ENCODE results near the gene CTSD.
"Not testable (repeated sequence)": the region's sequence is repeated elsewhere in the genome, so short reads cannot be mapped to it uniquely, and the experiment has no call there.

Gene CTSD

DNA sequence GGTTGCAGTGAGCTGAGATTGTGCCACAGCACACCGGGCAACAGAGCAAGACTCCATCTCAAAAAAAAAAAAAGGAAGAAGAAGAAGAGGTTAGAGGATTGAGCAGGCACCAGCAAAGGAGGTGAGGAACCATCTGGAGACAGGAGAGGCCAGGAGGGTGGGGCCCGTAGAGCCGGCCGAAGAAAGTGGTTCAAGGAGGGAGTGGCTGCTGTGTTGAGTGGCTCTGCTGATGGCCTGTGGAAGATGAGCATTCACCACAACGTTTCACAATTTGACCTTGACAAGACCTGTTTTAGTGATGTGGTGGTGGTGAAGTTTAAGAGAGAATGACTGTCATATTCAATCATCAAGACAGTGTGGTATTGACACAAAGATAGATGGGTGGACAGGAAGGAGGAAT lies 6.8 kb upstream of the CTSD start:
- DNase-seq (ENCODE audit: low read depth, low spot score) = no peak

DNA sequence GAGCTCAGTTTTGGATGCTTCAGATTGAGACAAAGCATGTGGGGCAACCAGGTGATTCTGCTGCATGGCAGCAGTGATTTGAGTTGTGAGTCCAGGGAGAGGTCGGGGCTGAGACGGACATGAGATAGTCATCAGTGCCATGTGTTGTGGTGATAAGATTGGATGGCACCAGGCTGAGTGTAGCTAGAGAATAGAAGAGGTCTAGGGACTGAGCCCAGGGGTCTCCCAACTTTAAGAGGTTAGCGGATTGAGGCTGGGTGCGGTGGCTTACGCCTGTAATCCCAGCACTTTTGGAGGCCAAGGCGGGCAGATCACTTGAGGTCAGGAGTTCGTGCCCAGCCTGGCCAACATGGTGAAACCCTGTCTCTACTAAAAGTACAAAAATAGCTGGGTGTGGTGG lies 6.3 kb upstream of the CTSD start:
- DNase-seq (ENCODE audit: low read depth, low spot score) = no peak

DNA sequence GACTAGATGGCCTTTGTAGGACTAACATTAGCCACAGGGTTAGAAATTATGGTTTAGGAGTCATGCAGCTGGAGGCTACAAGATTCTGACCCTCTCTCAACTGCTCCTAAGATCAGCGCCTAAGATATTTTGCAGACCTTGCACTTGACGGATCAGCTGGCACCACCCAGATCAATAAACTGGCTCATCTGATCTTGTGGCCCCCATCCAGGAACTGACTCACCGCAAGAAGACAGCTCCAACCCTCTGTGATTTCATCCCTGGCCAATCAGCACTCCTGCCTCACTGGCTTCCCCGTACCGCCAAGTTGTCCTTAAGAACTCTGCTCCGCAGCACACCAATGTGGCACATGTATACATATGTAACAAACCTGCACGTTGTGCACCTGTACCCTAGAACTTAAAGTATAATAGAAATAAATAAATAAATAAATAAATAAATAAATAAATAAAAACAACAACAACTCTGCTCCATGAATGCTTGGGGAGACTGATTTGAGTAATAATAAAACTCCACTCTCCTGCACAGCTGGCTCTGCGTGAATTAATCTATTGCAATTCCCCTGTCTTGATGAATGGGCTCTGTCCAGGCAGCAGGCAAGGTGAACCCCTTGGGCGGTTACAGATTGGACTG lies 5.7 kb upstream of the CTSD start:
- not testable (repeated sequence) for DNase-seq (ENCODE audit: low read depth, low spot score)

DNA sequence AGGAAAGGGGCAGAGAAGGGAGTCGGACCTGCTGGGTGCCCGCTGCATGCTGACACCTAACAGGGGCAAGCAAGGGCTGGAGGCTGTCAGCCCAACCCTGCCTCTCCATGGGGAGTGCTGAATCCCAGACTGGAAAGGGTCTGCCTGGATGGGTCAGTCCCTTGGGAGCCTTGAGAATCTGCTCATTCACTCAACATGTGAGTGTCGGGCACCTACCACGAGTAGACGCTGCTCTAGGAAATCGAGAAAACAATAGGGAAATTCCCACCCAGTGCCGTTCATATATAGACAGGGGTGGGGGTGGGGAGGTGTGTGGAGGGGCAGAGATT lies 4.4 kb upstream of the CTSD start:
- DNase-seq (ENCODE audit: low read depth, low spot score) = no peak

DNA sequence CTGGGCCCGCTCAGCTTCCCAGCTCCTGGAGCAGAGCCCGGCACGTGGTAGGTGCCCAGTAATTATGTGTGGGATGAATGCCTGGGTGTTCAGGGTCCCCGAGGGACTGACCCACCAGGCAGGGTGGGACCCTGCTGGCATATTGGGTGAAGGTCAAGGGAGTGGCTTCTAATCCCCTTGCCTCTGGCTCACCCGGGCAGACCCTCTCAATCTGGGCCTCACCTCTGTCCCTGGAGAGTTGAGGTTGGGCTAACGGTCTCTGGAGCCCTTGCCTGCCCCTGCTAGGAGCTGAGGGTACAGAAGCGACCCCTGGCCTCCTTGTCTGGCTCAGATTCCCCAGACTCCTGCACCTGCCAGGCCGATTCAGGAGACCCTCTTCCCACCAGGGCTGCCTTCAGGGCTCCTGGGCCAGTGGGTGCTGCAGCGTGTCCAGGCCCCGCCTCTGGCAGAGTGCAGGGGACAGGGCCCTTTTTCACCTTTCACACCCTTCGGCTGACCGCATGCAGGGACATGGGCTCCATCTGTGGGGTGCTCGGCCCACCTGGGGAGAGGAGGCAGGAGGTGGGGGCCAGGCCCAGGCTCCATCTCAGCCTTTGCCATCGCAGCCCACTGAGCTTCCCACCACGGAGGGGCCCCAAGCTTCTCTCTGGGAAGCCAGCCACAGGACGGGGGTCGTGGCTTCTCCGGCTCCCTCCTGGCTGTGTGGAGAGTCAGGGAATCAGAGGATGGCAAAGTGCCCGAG lies 3.8 kb upstream of the CTSD start:
- DNase-seq (ENCODE audit: low read depth, low spot score) = no peak

DNA sequence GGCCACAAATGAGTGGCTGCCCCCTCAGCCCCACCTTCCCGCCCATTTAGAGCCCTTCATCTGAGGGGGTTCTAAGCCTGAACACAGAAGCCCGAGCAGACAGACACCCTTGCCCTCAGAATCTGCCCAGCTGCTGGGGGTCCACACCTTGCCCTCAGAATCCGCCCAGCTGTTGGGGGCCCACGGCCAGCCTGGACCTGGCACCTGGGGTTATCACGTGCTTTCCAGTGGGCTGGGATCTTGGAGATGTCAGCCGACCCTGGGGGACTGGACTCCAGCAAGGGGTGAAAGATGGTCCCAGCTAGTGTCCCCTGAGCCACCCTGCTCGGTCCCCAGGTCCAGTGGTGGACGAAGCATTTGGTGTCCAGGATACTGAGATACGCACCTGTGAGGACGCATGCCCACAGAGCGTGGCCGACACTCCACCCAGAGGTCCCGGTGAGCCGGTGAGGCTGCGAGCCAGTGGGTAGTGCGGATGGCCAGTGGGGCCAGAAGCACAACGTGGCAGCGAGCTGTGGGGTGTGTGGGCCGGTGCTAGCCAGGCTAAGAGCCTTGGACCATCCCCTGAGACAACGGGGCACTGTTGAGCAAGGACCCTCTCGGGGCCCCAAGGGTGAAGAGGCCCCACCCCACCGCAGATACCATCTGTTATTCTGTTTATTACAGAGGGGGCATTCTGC lies 3.1 kb upstream of the CTSD start:
- DNase-seq (ENCODE audit: low read depth, low spot score) = no peak

DNA sequence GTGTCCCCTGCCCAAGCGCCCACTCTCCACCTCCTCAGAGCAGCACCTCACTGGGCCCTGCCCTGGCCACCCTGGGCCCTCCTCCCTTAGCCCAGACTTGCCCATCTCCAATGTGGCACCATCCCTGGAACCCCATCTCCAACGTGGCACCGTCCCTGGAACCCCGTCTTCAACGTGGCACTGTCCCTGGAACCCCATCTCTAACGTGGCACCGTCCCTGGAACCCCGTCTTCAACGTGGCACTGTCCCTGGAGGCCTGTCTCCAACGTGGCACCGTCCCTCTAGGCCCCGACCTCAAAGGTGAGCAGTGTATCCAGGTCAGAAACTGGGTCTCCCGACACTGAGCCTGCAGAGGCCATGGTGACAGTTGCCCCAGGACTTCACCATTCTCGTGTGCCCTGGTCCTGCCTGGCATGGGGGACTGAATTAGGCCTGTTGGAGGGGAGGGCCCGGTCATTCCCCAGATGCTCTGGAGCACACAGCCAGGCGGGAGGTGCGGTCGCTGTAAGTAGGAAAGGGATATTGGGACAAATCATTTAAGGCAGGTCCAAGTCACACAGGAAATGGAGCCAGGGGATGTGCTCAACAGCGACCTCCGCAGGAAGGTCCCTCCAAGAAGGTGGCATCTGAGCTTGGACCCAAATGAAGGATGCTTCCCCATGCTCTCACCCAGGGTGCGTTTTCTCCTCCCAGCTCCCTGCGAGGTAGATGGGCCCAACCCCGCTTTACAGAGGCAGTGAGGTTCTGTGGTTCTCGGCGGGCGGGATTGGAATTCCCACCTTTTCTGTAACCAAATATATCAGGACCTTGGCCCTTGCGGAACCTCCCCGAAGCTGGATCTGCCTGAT lies 2.4 kb upstream of the CTSD start:
- no peak for DNase-seq (ENCODE audit: low read depth, low spot score)

DNA sequence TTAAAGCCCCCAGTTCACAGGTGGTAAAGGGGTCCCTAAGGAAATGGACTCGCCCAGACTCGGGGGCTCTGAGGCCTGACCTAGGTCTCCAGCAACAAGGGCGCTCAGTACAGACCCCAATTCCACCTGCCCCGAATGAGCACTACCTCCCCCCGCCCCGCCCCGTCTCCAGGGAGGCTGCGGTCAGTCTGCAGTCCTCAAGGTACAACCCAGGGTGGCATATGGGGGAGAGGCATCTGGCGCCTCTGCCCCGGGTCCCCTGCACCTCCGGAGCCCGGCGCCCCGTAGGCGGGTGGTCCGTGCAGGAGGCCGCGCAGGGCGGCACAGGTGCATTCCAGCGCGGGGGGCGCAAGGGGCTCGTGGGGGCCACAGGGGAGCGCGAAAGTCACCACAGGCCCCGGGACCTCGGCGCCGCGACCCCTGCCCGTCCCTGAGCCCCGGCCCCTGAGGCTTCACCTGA lies 361 bp downstream of the CTSD start:
- DNase-seq (ENCODE audit: low read depth, low spot score) = no peak

DNA sequence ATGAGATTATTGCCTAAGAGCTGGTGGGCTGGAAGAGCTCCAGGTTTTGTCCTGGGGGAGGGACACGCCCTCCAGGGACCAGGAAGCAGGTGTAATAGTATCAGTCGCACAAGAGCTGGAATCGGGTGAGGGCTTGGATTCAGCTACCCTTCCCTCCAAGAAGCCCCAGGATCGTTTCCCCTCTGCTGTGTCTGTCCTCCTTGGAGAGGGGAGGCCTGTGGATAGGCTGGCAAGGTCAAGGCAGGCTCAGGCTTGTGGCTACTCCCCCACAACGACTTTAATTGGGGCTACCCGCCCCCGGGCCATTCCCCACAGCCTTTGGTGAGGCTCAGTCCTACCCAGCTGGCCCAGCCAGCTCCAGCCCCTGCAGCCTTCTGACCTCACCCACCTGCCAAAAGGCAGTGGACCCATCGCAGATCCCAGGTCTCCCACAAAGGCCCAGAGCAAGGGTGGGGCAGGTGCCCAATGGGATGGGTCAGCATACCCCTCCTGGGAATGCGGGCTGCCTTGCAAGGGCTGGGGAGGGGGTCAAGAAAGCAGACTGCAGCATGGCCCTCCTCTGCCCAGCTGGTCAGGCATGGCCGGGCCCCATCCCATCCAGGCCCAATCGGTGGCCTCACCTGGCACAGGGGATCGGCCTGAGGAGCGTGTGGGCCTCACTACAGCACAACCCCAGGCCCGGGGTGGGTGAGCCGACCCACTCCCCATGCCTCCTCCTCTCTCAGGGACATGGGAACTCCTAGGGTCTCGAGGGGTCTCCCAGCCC lies 1.0 kb downstream of the CTSD start:
- DNase-seq (ENCODE audit: low read depth, low spot score) = no peak

DNA sequence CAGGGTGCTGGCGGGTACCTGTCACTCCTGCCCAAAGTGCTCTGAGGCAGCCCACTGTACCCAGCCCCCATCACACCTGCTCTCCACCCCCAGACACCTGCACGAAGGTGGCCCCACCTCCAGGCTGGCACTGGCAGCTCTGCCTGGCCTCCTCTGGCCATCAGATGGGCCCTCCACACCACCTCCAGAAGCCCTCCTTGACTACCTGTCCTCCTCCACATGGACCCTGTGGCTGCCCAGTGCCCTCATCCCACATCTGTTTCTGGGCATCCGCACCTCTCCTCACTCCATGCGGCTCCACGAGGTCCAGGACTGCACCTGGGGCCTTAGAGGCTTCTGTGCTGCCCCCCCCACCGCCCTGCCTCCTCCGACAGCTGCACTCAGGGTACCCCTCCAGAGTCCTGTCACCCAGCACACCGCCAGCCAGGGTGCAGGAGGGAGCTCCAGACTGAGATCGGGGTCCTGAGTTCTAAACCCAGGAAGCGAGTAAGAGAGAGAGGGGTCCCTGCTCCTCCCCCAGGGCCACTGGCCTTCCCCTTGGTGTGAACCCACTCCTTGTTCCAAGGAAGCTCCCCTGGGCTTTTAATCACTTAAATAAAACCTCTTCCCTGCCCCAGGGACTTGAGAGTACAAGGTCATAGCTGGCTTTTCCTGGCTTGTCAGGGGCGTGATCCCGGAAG lies 1.7 kb downstream of the CTSD start:
- no peak for DNase-seq (ENCODE audit: low read depth, low spot score)

DNA sequence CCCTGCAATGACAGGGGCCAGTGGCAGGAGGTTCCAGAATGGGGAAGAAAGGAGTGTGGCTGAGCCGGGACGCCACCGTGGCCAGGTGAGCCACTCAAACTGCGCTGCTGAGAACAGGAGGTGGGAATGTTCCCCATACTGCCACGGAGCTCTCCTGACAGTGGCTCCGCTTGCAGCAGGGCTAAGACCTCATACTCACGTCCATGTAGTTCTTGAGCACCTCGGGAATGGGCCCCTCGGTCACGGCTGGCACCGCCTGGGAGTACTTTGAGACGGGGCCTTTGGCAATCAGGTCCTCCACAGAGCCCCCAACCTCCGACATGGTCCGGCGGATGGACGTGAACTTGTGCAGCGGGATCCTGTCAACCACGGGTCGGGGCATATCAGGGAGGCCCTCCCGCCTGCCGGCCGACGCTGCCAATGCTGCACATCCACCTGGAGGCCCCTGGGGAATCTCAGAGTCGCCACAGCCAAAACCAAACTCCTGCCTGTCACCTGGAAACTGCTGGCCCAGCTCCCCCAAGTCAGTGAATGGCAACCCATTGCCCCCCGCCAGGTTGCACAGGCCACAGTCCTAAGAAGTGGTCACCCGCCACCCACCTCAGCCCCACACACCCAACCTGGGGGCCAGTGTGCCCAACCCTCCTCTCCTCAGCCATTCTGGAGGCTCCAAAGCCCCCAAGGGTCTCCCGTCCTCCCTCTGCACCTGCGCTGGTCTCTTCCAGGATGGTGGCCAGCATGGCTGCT lies 2.4 kb downstream of the CTSD start:
- no peak for DNase-seq (ENCODE audit: low read depth, low spot score)

DNA sequence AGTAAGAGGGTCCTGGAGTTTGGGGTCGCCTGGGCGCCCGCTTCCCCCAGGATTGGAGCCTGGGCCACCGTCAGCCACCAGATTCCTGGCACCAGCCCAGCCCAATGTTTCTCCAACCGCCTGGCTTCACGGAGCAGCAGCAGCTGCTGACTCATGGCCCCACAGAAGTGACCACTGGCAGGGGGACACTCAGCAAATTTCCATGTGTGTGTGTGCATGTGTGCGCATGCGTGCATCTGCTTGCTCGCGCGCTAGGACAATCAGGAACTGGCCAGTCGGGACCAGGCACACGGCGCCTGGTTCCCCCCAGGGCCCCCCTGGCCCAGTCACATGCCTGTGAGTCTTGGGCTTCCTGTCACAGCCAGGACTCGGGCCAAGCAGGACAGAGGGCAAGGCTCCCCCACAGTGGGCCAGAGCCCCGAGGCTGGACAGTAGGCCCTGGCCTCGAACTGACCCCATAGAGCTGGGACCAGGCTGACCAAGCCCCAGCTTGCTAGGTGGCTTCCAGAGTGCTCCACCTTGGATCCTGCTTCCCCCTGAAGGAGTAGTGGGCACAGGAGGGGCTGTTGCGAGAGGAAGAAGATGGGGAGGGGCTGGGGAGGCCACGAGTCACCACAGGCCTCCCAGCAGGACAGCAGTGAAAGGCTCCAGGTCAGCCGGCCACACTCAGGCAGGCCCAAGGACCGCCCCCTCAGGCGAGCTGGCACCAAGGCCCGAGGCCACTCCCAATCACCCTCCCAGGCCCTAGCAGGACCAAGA lies 3.2 kb downstream of the CTSD start:
- DNase-seq (ENCODE audit: low read depth, low spot score) = no peak

DNA sequence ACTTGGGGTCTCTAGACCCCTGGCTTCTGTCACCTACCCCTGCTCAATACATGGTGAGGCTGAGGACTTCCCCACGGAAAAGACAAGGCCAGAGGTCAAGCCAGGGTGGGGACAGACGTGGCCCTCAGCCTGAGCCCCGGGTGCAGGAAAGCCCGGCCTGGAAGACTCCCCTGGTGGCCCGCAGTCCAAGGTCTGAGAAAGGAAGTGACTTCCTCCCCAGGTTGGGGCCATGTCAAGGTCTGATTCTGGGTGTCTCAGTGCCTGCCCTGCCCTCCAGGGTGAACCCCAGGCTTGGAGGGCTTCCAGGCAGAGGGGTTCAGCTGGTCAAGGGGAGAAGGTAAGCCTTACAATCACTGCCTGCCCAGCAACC lies 3.9 kb downstream of the CTSD start:
- DNase-seq (ENCODE audit: low read depth, low spot score) = no peak

DNA sequence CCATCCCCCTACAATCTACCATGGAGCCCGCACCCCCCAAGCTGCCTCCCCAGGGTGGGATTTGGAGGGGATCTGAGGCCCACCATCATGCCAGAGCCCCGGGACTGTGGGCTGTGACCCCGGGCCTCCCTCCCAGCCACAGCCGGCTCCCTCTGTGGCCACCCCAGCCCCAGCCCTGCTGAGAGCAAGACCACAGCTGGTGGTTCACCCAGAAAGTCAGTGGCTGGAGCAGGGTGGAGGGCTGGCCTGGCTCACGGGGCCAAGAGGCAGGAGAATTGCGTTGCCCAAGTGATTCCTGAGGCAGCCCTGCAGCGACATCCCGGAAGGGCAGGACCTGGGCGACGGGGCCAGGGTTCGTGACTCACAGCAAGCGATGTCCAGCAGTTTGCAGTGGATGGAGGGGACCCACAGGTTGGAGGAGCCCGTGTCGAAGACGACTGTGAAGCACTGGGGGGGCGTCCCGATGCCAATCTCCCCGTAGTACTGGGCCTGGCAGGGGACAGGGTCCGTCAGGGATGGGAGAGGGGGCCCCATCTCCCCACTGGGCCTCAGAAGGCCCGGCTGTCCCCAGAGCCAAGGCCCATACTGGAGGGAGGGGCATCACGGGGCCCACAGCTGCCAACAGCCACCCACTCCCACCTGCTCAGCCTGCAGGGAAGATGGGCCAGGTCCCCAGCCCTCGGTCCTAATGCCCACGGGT lies 4.4 kb downstream of the CTSD start:
- DNase-seq (ENCODE audit: low read depth, low spot score) = no peak

DNA sequence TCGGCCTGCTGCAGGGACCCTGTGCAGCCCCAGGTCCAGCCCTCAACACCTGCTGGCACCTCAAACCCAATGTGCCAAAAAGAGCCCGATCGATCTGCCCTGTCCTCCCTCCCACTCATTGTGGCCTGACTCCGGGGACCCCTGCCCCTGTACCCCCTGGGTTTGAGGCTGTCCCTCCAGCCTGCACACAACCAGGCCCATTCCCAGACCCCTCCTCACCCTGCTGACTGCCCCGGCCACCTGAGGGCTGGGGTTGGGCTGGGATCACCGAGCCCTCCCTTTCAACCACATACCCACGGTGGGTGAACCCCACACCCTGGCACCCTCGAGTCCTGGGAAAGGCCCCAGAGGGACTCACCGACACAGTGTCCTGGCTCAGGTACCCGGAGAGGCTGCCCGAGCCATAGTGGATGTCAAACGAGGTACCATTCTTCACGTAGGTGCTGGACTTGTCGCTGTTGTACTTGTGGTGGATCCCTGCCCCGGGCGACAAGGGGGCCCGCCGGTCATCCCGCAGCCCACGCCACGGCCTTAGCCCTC lies 5.0 kb downstream of the CTSD start:
- no peak for DNase-seq (ENCODE audit: low read depth, low spot score)

DNA sequence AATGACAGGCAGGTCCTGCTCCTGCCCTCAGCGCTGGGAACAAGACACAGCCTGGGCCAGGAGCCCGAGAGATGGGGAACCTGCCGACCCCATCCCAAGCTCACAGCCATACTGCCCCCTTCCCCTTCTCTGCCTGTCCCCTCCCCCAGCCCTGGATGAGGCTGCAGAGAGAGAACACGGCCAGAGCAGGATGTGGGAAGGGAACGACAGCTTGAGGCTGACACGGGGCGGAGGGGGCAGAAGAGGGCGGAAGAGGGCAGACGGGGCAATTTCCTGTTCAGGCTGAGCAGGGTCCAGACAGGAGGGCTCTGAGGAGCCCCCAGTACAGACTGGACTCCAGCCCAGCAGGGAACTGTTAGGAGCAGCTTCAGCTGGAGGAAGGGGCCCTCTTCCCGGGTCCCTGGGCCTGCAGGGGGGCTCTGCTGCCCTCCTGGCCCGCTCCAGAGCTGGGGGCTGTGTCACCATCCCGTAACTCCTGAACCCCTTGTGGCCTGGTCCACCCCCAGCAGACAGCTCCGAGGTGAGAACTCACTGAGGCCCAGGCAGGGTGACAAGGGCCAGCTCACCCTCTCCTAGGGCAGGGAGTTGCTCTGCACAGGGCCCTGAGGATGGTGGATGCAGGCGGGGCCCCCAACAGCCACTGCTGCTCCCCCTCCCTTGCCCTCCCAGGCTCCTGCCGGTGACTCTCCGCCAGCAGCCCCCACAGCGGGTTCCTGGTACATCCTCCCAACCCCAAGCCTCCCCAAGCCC lies 5.7 kb downstream of the CTSD start:
- no peak for DNase-seq (ENCODE audit: low read depth, low spot score)
